GM12864 (cell line): ENCODE data around the gene CENPN.

ENCODE experiments used
- DNase-seq: peaks from one replicate; pipeline ENCODE4 v3.0.0-alpha.2; 2011; ENCODE audit warnings: low read depth
- H3K4me3 ChIP-seq: 2 replicates; pipeline ENCODE4 v1.5.1; 2011; ENCODE audit warnings: mild to moderate bottlenecking, low read depth, low read length, control low read depth
- TF ChIP-seq, protein P1 (sequence below): IDR thresholded peaks from 2 replicates; pipeline ENCODE4 v1.5.1; 2011; ENCODE audit warnings: low read depth, mild to moderate bottlenecking, moderate library complexity, low read length, control low read depth, inconsistent platforms; ENCODE audit errors: missing control alignments

Gene CENPN

GRCh38 chr16:80990978-80991377 is 16.0 kb upstream of the CENPN start:
- DNase-seq: no peak
- H3K4me3 ChIP-seq: no peak overlapping the region
- TF ChIP-seq, protein P1, sequence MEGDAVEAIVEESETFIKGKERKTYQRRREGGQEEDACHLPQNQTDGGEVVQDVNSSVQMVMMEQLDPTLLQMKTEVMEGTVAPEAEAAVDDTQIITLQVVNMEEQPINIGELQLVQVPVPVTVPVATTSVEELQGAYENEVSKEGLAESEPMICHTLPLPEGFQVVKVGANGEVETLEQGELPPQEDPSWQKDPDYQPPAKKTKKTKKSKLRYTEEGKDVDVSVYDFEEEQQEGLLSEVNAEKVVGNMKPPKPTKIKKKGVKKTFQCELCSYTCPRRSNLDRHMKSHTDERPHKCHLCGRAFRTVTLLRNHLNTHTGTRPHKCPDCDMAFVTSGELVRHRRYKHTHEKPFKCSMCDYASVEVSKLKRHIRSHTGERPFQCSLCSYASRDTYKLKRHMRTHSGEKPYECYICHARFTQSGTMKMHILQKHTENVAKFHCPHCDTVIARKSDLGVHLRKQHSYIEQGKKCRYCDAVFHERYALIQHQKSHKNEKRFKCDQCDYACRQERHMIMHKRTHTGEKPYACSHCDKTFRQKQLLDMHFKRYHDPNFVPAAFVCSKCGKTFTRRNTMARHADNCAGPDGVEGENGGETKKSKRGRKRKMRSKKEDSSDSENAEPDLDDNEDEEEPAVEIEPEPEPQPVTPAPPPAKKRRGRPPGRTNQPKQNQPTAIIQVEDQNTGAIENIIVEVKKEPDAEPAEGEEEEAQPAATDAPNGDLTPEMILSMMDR: no peak

DNA sequence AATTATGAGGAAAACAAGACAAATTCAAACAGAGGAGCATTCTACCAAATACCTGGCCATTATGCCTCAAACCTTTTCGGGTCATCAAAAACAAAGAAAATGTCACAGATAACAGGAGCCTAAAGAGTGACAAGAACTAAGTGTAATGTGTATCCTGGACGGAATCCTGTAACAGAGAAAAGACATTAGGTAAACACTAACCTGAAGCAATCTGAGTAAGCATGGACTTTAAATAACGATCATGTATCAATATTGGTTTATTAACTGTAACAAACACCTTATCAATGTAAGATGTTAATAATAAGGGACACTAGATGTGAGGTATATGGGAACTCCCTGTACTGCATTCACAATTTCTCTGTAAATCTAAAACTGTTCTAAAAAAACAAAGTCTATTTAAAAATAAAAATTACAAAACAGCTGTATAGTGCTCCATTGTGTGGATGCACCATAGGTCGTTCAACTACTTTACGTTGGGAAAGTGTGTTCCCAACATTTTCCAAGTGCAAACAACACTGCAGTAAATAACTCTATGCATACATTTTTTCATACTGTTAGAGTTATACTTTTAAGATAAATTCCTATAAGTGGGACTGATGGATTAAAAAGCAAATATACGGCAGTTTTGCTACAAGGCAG is 15.1 kb upstream of the CENPN start:
- no peak overlapping the region for H3K4me3 ChIP-seq
- DNase-seq: no peak
- TF ChIP-seq, protein P1: no peak

- no peak for DNase-seq
- no peak overlapping the region for H3K4me3 ChIP-seq
- TF ChIP-seq, protein P1: no peak
Observed at GRCh38 chr16:80992676-80993293, 14.2 kb upstream of the CENPN start.

GRCh38 chr16:80993307-80993706 is 13.7 kb upstream of the CENPN start:
- H3K4me3 ChIP-seq: no peak overlapping the region
- DNase-seq: no peak
- TF ChIP-seq, protein P1: no peak

GRCh38 chr16:80993834-80994233 is 13.2 kb upstream of the CENPN start:
- no peak overlapping the region for H3K4me3 ChIP-seq
- TF ChIP-seq, protein P1: no peak
- DNase-seq: no peak

- H3K4me3 ChIP-seq: no peak overlapping the region
- TF ChIP-seq, protein P1: no peak
- DNase-seq: no peak
Observed at GRCh38 chr16:80994451-80994850, 12.6 kb upstream of the CENPN start.

- no peak for DNase-seq
- TF ChIP-seq, protein P1: no peak
- H3K4me3 ChIP-seq: peak overlapping the region; percentile 47
Observed at GRCh38 chr16:80996688-80997138, 10.3 kb upstream of the CENPN start.
